Peyer's patch (tissue), 4 donors: ENCODE data around the gene OR6P1. TPM values are rescaled to one million over a fixed set of nuclear protein-coding genes. Genes with fewer than 3 reads are reported as not detected.

Experiments
- DNase-seq, 3 donors: peaks; one replicate each; pipeline ENCODE4 v3.0.0-alpha.2; 2017 to 2019
- H3K27ac ChIP-seq, 4 donors: fragments of 200-600 bp; sonication (generic); one replicate each; pipeline ENCODE4 v1.5.1; 2016 to 2019
- H3K27me3 ChIP-seq, 2 donors: fragments of 200-600 bp; sonication (generic); one replicate each; pipeline ENCODE4 v1.5.1; 2019
- H3K36me3 ChIP-seq, 3 donors: fragments of 200-600 bp; sonication (generic); one replicate each; pipeline ENCODE4 v1.5.1; 2016 to 2019
- H3K4me1 ChIP-seq, 4 donors: fragments of 200-600 bp; sonication (generic); one replicate each; pipeline ENCODE4 v1.5.1; 2016 to 2019
- H3K4me3 ChIP-seq, 4 donors: fragments of 200-600 bp; sonication (generic); 1 replicate in 3 of 4; 2 replicates in 1 of 4; pipeline ENCODE4 v1.5.1; 2016 to 2019; ENCODE audit warnings: mild to moderate bottlenecking in 1 of 4
- H3K9me3 ChIP-seq, 4 donors: fragments of 200-600 bp; sonication (generic); one replicate each; pipeline ENCODE4 v1.5.1; 2016 to 2019; ENCODE audit warnings: mild to moderate bottlenecking in 1 of 4
- POLR2A ChIP-seq, 2 donors: fragments of 450-650 bp; IDR thresholded peaks; one replicate each; pipeline ENCODE4 v1.5.1; 2017; ENCODE audit warnings: antibody characterized with exemption in 2 of 2, mild to moderate bottlenecking in 2 of 2, moderate library complexity in 2 of 2
- total RNA-seq, 4 donors: library from RNA; depleted of rRNA; stranded (reverse); fragments of >200 nt; gene quantifications; one replicate each; pipeline ENCODE4 v1.1.0, GENCODE V29; 2016
- TF ChIP-seq, protein P1 (sequence below), 6 experiments: fragments of 450-650 bp in 4 of 6; fragments of 200-600 bp in 2 of 6; sonication (generic) in 1 of 6; IDR thresholded peaks; one replicate each; pipeline ENCODE4 v1.5.1; 2017 to 2019; ENCODE audit warnings: antibody characterized with exemption in 6 of 6, mild to moderate bottlenecking in 3 of 6, moderate library complexity in 1 of 6

OR6P1 gene
- total RNA-seq, 4 donors from 2014 or later: not detected

- TF ChIP-seq POLR2A (IDR thresholded peaks at IDR 0.05): no peak
- TF ChIP-seq, protein P1, sequence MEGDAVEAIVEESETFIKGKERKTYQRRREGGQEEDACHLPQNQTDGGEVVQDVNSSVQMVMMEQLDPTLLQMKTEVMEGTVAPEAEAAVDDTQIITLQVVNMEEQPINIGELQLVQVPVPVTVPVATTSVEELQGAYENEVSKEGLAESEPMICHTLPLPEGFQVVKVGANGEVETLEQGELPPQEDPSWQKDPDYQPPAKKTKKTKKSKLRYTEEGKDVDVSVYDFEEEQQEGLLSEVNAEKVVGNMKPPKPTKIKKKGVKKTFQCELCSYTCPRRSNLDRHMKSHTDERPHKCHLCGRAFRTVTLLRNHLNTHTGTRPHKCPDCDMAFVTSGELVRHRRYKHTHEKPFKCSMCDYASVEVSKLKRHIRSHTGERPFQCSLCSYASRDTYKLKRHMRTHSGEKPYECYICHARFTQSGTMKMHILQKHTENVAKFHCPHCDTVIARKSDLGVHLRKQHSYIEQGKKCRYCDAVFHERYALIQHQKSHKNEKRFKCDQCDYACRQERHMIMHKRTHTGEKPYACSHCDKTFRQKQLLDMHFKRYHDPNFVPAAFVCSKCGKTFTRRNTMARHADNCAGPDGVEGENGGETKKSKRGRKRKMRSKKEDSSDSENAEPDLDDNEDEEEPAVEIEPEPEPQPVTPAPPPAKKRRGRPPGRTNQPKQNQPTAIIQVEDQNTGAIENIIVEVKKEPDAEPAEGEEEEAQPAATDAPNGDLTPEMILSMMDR (IDR thresholded peaks at IDR 0.05): no peak
- no peak overlapping the region for H3K4me3 ChIP-seq
These were observed 6.5 kb downstream of the OR6P1 start for GRCh38 chr1:158563853-158564252.

GRCh38 chr1:158559696-158560095 is 10.7 kb downstream of the OR6P1 start:
- H3K9me3 ChIP-seq: no peaks in the 10 kb centered on the region
- no peak overlapping the region for H3K4me3 ChIP-seq
- no peaks in the 10 kb centered on the region for H3K4me1 ChIP-seq
- no peaks in the 10 kb centered on the region for H3K36me3 ChIP-seq
- no peak overlapping the region for H3K27ac ChIP-seq
- no peaks in the 10 kb centered on the region for H3K27me3 ChIP-seq
- no peak for DNase-seq
- TF ChIP-seq, protein P1 (IDR thresholded peaks at IDR 0.05): no peak
- no peak for TF ChIP-seq POLR2A (IDR thresholded peaks at IDR 0.05)

More at GRCh38 chr1:158563853-158564252, 6.5 kb downstream of the OR6P1 start:
- no peaks in the 10 kb centered on the region for H3K27me3 ChIP-seq
- no peak for DNase-seq
- no peak overlapping the region for H3K27ac ChIP-seq
- no peaks in the 10 kb centered on the region for H3K36me3 ChIP-seq
- H3K4me1 ChIP-seq: no peaks in the 10 kb centered on the region
- H3K9me3 ChIP-seq: no peaks in the 10 kb centered on the region

GRCh38 chr1:158554352-158554751 is 16.0 kb downstream of the OR6P1 start, which contains the start of gene OR6Y1:
Gene OR6Y1 (minus strand): TSS chr1:158554405. CDS start chr1:158548105, 6,300 bp downstream.
- H3K27me3 ChIP-seq: no peaks in the 10 kb centered on the region
- H3K4me3 ChIP-seq: no peak within 1 kb of the TSS
- DNase-seq: no peak
- no peak within 1 kb of the TSS for H3K27ac ChIP-seq
- H3K4me1 ChIP-seq: no peaks in the 10 kb centered on the region
- TF ChIP-seq POLR2A (IDR thresholded peaks at IDR 0.05): no peak
- TF ChIP-seq, protein P1 (IDR thresholded peaks at IDR 0.05): no peak
- H3K9me3 ChIP-seq: no peaks in the 10 kb centered on the region
- no peaks in the 10 kb centered on the region for H3K36me3 ChIP-seq

DNA sequence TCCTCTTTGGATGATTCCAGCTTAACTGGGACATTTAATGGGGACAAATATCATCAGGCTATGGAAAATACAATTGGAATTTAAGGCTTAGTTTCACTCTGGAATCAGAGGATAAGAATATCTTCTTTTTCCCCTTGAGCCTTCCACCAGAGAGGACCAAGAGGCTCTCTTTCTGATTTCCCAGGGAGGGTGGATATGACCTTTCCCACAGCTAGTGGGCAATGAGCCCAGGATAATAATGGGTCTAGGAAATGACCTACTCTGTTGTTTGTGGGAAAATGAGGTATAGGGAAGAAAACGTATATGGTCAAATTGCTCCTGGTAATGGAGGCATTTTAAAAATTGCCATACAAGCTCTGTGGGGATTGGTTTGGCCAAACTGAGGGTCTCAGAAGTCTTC is 18.1 kb downstream of the OR6P1 start:
- TF ChIP-seq, protein P1 (IDR thresholded peaks at IDR 0.05): no peak
- TF ChIP-seq POLR2A (IDR thresholded peaks at IDR 0.05): no peak
- Histone ChIP-seq H3K9me3 (no peaks in the 10 kb centered on the region), H3K4me1 (no peaks in the 10 kb centered on the region), H3K27ac (no peak overlapping the region), H3K36me3 (no peaks in the 10 kb centered on the region), H3K27me3 (no peaks in the 10 kb centered on the region), H3K4me3 (no peak overlapping the region)
- DNase-seq: no peak

DNA sequence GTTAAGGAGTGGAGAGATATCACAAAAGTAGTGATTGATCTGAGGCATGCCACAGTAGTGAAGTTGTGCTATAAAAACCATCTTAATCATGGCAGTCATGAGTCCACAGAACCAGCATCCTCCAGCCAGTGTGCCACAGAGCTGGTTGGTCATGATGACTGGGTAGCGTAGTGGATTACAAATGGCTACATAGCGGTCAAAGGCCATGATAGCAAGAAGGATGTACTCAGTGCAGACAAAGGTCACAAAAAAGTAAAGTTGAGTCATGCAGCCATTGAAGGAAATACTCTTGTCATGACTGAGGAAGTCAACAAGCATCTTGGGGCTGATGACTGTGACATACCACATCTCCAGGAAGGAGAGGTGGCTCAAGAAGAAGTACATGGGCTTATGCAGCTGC is 22.8 kb downstream of the OR6P1 start:
- Histone ChIP-seq H3K9me3 (no peaks in the 10 kb centered on the region), H3K36me3 (no peaks in the 10 kb centered on the region), H3K27me3 (no peaks in the 10 kb centered on the region), H3K27ac (no peak overlapping the region), H3K4me1 (no peaks in the 10 kb centered on the region), H3K4me3 (no peak overlapping the region)
- TF ChIP-seq, protein P1 (IDR thresholded peaks at IDR 0.05): no peak
- no peak for TF ChIP-seq POLR2A (IDR thresholded peaks at IDR 0.05)
- DNase-seq: no peak

DNA sequence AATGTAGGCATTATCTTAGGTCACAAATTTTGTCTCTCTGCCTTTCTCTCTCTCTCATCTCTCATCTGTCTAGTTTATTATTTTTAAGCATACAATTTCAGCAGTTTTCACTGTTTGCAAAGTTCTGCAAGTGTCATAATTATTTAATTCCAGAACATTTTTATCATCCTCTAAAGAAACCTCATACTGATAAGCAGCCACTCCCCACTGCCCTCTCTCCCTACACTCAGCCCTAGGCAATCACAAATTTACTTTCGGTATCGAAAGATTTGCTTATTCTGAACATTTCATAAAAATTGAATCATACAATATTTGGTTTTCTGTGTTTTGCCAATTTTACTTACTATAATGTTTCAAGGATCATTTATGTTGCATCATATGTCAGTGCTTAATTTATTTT is 32.8 kb downstream of the OR6P1 start:
- Histone ChIP-seq H3K36me3 (no peaks in the 10 kb centered on the region), H3K4me3 (no peak overlapping the region), H3K9me3 (no peaks in the 10 kb centered on the region), H3K27ac (no peak overlapping the region), H3K4me1 (no peaks in the 10 kb centered on the region), H3K27me3 (no peaks in the 10 kb centered on the region)
- TF ChIP-seq POLR2A (IDR thresholded peaks at IDR 0.05): no peak
- TF ChIP-seq, protein P1 (IDR thresholded peaks at IDR 0.05): no peak
- DNase-seq: no peak
